ENCODE measurements around the gene SPAG9.
"Not testable (repeated sequence)": the region's sequence is repeated elsewhere in the genome, so short reads cannot be mapped to it uniquely, and the experiment has no call there.

Gene SPAG9

GRCh38 chr17:51128076-51128475, 7.4 kb upstream of the SPAG9 start:
- DNase-seq = no peak

GRCh38 chr17:51124640-51125503, 4.2 kb upstream of the SPAG9 start:
- no peak for DNase-seq

GRCh38 chr17:51122473-51123115, 1.9 kb upstream of the SPAG9 start:
- not testable (repeated sequence) for DNase-seq

- DNase-seq = peak; percentile 85
These were observed 1.2 kb upstream of the SPAG9 start for GRCh38 chr17:51121620-51122472.

GRCh38 chr17:51120357-51120738, 320 bp downstream of the SPAG9 start:
- peak; percentile 24 for DNase-seq

- peak; percentile 36 for DNase-seq
These were observed 982 bp downstream of the SPAG9 start for GRCh38 chr17:51119415-51120356.

- DNase-seq = no peak
These were observed 2.1 kb downstream of the SPAG9 start for GRCh38 chr17:51118330-51119195.

DNA sequence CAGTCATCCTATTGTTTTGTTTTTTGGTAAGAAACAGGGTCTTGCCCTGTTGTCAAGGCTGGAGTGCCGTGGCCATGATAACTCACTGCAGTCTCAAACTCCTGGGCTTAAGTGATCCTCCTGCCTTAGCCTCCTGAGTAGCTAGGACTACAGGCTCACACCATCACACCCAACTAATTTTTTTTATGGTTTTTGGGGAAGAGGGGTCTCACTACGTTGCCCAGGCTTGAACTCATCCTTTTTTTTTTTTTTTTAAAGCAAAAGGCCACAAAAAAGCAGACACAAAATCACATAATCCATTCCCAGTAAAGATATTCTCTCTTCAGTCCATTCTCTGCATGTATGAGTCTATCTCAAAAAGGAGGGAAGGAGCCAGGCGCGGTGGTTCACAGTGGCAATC, 5.5 kb downstream of the SPAG9 start:
- DNase-seq = no peak

GRCh38 chr17:51112303-51113222, 8.1 kb downstream of the SPAG9 start:
- DNase-seq = not testable (repeated sequence)

GRCh38 chr17:51107778-51108177, 12.9 kb downstream of the SPAG9 start:
- DNase-seq = no peak

GRCh38 chr17:51103451-51103850, 17.2 kb downstream of the SPAG9 start:
- no peak for DNase-seq

DNA sequence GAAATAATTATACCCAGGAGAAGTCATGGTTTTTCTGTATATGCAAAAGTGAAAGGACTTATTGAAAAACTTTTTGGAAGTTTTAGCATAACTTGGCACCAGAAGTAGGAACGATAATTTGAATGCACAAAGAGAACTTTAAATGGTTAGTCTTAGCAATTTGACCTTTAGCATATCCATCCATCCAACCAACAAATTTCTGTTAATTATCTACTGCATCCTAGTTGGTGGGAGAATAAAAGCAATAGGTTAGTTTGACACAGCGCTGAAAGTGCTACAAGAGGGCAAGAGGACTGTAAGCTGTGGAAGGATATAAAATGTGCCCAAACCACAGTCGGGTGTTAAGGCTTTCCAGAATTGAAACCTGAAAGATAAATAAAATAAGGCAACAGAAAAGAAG, 17.6 kb downstream of the SPAG9 start:
- peak; percentile 67 for DNase-seq

GRCh38 chr17:51097708-51098446, 22.8 kb downstream of the SPAG9 start:
- DNase-seq = no peak

DNA sequence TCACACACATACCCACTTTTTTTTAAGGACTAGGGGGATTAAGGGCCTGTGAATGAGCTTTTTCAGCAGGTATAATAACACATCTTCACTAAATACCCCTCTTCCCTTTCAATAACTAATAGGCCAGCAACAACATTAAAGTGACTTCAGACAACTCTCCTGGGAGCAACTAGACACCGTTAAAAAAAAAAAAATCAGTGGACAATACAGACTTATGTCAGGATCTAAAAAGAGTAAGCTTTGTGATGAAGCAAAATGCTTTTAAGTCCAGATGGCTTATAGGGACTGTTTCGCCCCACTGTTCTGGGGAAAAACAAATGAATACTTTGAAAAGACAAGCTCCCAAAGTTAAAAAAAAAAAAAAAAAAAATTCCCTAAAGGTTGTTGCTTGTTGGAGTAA, 29.0 kb downstream of the SPAG9 start:
- no peak for DNase-seq

- not testable (repeated sequence) for DNase-seq
These were observed 31.8 kb downstream of the SPAG9 start for GRCh38 chr17:51088868-51089267.

- no peak for DNase-seq
These were observed 32.4 kb downstream of the SPAG9 start for GRCh38 chr17:51088287-51088686.

DNA sequence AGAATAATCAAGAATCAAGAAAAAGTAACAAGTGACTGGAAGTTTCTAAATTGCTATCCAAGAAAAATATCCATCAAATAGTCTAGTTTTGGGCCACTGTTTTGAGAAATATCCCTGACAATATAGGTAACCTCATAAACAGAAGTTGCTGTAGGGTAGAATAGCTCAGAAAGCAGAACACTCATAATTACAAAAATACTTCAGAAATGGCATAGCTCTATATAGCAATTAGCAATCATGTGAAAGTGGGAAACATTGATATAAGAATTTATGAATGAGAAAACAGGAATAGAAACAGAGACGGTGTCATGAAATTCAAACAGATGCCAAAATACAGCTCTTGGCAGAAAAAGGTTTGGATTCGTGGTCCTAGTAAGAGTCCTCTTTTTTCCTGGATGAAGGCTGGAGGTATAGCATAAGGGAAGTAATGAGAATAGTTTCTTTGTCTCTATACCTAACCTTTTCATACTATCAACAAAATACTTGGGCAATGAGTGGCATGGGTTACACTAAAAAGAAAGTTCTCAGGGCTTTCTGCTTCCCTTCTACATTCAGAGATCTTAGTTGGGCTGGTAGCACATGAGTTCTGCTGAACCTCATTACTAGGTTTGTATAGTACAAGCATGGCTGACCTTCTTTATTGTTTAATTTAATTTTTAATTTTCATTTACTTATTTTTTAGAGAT, 33.5 kb downstream of the SPAG9 start:
- DNase-seq = no peak

- DNase-seq = no peak
These were observed 35.4 kb downstream of the SPAG9 start for GRCh38 chr17:51085150-51085805.

Data from kidney glomerular epithelial cell (primary cell).